ENCODE results near the gene WFDC10B.
"Not testable (repeated sequence)": the region's sequence is repeated elsewhere in the genome, so short reads cannot be mapped to it uniquely, and the experiment has no call there.

WFDC10B gene

DNA sequence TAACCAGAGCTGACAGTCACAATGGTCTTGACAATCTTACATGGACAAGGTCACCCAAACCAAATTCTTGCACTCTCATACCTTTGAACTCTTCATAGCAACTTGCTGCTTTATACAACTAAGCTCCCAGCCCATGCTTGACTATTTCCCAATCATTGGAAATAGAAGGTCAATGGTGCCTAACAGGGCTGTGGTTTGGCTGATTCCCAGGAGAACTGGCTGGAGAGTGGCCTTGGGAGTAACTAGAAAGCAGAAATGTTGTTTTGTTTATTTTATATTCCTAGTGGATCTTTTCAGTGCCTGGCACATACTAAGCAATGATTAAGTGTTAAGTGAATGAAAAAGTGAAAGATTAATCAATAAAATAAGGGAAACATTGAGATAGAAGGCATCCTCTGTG is 20.3 kb upstream of the WFDC10B start:
- no peaks in the 10 kb centered on the region for H3K9me3 ChIP-seq (ENCODE audit: low read depth, low read length)
- H3K9ac ChIP-seq (ENCODE audit: insufficient read length): no peak overlapping the region
- H3K4me3 ChIP-seq: no peak overlapping the region
- no peak for TF ChIP-seq FOXP2 (optimal IDR thresholded peaks at IDR 0.05; ENCODE audit: control extremely low read depth, extremely low read length, insufficient read depth)
- no peak overlapping the region for H3K27ac ChIP-seq
- no peaks in the 10 kb centered on the region for H3K36me3 ChIP-seq (ENCODE audit: insufficient read depth, low read length)
- DNase-seq (ENCODE audit: low read depth, low spot score): no peak

GRCh38 chr20:45722047-45722446 is 17.2 kb upstream of the WFDC10B start, which contains the start of gene SPINT4:
TSS of gene SPINT4 (plus strand) at chr20:45722347. CDS start at chr20:45722368, 21 bp downstream.
- no peak within 1 kb of the TSS for H3K27ac ChIP-seq
- H3K9me3 ChIP-seq (ENCODE audit: low read depth, low read length): no peaks in the 10 kb centered on the region
- H3K9ac ChIP-seq (ENCODE audit: insufficient read length): no peak within 1 kb of the TSS
- DNase-seq (ENCODE audit: low read depth, low spot score): no peak
- TF ChIP-seq POLR2AphosphoS5 (IDR thresholded peaks at IDR 0.05; ENCODE audit: borderline replicate concordance, low read depth, low read length) (no peak), EZH2 (IDR thresholded peaks at IDR 0.05) (no peak), FOXP2 (optimal IDR thresholded peaks at IDR 0.05; ENCODE audit: control extremely low read depth, extremely low read length, insufficient read depth) (no peak)
- H3K36me3 ChIP-seq (ENCODE audit: insufficient read depth, low read length): no peaks in the 10 kb centered on the region
- no peak within 1 kb of the TSS for H3K4me3 ChIP-seq

- not testable (repeated sequence) for H3K27ac ChIP-seq
These were observed 11.4 kb upstream of the WFDC10B start for GRCh38 chr20:45716141-45716688.

GRCh38 chr20:45701873-45702272 is 2.9 kb downstream of the WFDC10B start, which contains the start of gene WFDC13:
TSS of gene WFDC13 (plus strand) at chr20:45702038. CDS start at chr20:45702124, 86 bp downstream.
- Histone ChIP-seq H3K9me3 (ENCODE audit: low read depth, low read length) (no peaks in the 10 kb centered on the region), H3K36me3 (ENCODE audit: insufficient read depth, low read length) (no peaks in the 10 kb centered on the region), H3K27ac (no peak within 1 kb of the TSS), H3K9ac (ENCODE audit: insufficient read length) (no peak within 1 kb of the TSS), H3K4me3 (no peak within 1 kb of the TSS)
- no peak for DNase-seq (ENCODE audit: low read depth, low spot score)
- no peak for TF ChIP-seq EZH2 (IDR thresholded peaks at IDR 0.05)
- TF ChIP-seq POLR2AphosphoS5 (IDR thresholded peaks at IDR 0.05; ENCODE audit: borderline replicate concordance, low read depth, low read length): no peak
- no peak for TF ChIP-seq FOXP2 (optimal IDR thresholded peaks at IDR 0.05; ENCODE audit: control extremely low read depth, extremely low read length, insufficient read depth)

More at GRCh38 chr20:45716141-45716688, 11.4 kb upstream of the WFDC10B start:
- H3K9ac ChIP-seq (ENCODE audit: insufficient read length); H3K4me3 ChIP-seq; H3K9me3 ChIP-seq (ENCODE audit: low read depth, low read length); DNase-seq (ENCODE audit: low read depth, low spot score); H3K36me3 ChIP-seq (ENCODE audit: insufficient read depth, low read length): not testable (repeated sequence)

GRCh38 chr20:45701104-45701503 is 3.7 kb downstream of the WFDC10B start:
- H3K36me3 ChIP-seq (ENCODE audit: insufficient read depth, low read length): no peaks in the 10 kb centered on the region
- no peak for DNase-seq (ENCODE audit: low read depth, low spot score)

GRCh38 chr20:45695496-45695895 is 9.3 kb downstream of the WFDC10B start:
- H3K9ac ChIP-seq (ENCODE audit: insufficient read length): no peak overlapping the region
- no peak overlapping the region for H3K27ac ChIP-seq
- H3K4me3 ChIP-seq: no peak overlapping the region
- no peaks in the 10 kb centered on the region for H3K36me3 ChIP-seq (ENCODE audit: insufficient read depth, low read length)
- DNase-seq (ENCODE audit: low read depth, low spot score): no peak
- H3K9me3 ChIP-seq (ENCODE audit: low read depth, low read length): no peaks in the 10 kb centered on the region
- TF ChIP-seq POLR2AphosphoS5 (IDR thresholded peaks at IDR 0.05; ENCODE audit: borderline replicate concordance, low read depth, low read length) (no peak), EZH2 (IDR thresholded peaks at IDR 0.05) (no peak), FOXP2 (optimal IDR thresholded peaks at IDR 0.05; ENCODE audit: control extremely low read depth, extremely low read length, insufficient read depth) (no peak)

More at GRCh38 chr20:45701104-45701503, 3.7 kb downstream of the WFDC10B start:
- Histone ChIP-seq H3K9me3 (ENCODE audit: low read depth, low read length) (no peaks in the 10 kb centered on the region), H3K27ac (no peak overlapping the region), H3K9ac (ENCODE audit: insufficient read length) (no peak overlapping the region), H3K4me3 (no peak overlapping the region)
- TF ChIP-seq POLR2AphosphoS5 (IDR thresholded peaks at IDR 0.05; ENCODE audit: borderline replicate concordance, low read depth, low read length) (no peak), FOXP2 (optimal IDR thresholded peaks at IDR 0.05; ENCODE audit: control extremely low read depth, extremely low read length, insufficient read depth) (no peak), EZH2 (IDR thresholded peaks at IDR 0.05) (no peak)

DNA sequence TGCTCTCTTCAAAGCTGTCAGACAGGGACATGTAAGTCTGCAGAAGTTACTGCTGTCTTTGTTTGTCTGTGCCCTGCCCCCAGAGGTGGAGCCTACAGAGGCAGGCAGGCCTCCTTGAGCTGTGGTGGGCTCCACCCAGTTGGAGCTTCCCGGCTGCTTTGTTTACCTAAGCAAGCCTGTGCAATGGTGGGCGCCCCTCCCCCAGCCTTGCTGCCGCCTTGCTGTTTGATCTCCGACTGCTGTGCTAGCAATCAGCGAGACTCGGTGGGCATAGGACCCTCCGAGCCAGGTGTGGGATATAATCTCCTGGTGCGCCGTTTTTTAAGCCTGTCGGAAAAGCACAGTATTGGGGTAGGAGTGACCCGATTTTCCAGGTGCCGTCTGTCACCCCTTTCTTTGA is 11.5 kb downstream of the WFDC10B start:
- H3K4me3 ChIP-seq; H3K36me3 ChIP-seq (ENCODE audit: insufficient read depth, low read length); DNase-seq (ENCODE audit: low read depth, low spot score); H3K9me3 ChIP-seq (ENCODE audit: low read depth, low read length); H3K27ac ChIP-seq; H3K9ac ChIP-seq (ENCODE audit: insufficient read length): not testable (repeated sequence)

DNA sequence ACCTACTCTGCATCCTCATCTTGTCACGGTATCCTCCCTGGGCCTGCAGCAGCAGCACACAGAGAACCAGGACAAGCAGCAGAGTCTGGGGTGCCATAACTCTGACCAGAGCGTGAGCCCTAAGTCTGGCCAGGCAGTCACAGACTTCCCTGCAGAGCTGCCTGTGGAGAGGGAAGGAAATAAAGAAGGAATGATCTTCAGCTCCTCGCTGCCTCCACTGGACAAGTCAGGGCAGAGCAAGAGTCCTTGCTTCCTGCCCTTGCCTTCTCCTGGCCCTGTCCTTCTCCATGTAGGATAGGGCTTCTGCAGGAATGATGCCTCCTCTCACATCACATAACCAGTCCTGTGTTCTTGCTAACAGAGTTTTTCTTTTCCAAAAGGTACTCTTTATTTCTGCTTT is 18.9 kb downstream of the WFDC10B start:
- Histone ChIP-seq H3K36me3 (ENCODE audit: insufficient read depth, low read length) (no peaks in the 10 kb centered on the region), H3K4me3 (no peak overlapping the region), H3K27ac (no peak overlapping the region), H3K9me3 (ENCODE audit: low read depth, low read length) (no peaks in the 10 kb centered on the region), H3K9ac (ENCODE audit: insufficient read length) (no peak overlapping the region)
- no peak for DNase-seq (ENCODE audit: low read depth, low spot score)
- TF ChIP-seq POLR2AphosphoS5 (IDR thresholded peaks at IDR 0.05; ENCODE audit: borderline replicate concordance, low read depth, low read length) (no peak), FOXP2 (optimal IDR thresholded peaks at IDR 0.05; ENCODE audit: control extremely low read depth, extremely low read length, insufficient read depth) (no peak), EZH2 (IDR thresholded peaks at IDR 0.05) (no peak)

GRCh38 chr20:45679650-45680049 is 25.2 kb downstream of the WFDC10B start:
- Histone ChIP-seq H3K9me3 (ENCODE audit: low read depth, low read length) (no peaks in the 10 kb centered on the region), H3K9ac (ENCODE audit: insufficient read length) (no peak overlapping the region), H3K36me3 (ENCODE audit: insufficient read depth, low read length) (no peaks in the 10 kb centered on the region), H3K4me3 (no peak overlapping the region), H3K27ac (no peak overlapping the region)
- TF ChIP-seq FOXP2 (optimal IDR thresholded peaks at IDR 0.05; ENCODE audit: control extremely low read depth, extremely low read length, insufficient read depth): no peak
- no peak for TF ChIP-seq POLR2AphosphoS5 (IDR thresholded peaks at IDR 0.05; ENCODE audit: borderline replicate concordance, low read depth, low read length)
- TF ChIP-seq EZH2 (IDR thresholded peaks at IDR 0.05): no peak
- no peak for DNase-seq (ENCODE audit: low read depth, low spot score)

Data from SK-N-MC (cell line).